GM12878 (cell line): ENCODE results near the gene TMEM128. TPM values are rescaled to one million over a fixed set of nuclear protein-coding genes. Genes with fewer than 3 reads are reported as not detected.

Experiments
- ATAC-seq: fragments of 200-7000 bp; cut with Tn5 transposase; 3 replicates; pipeline ENCODE4 v1.9.1; 2020; ENCODE audit warnings: mild to moderate bottlenecking, moderate library complexity
- BruUV-seq: library from RNA; stranded (reverse); fragments of 400-500 nt; replicated peaks from 2 replicates; lab custom pipeline; 2021; lab: Mats Ljungman, UMichigan
- CTCF ChIA-PET: fragments of 300-600 bp; sonication (Branson Sonifier 250); formaldehyde crosslinking; extraction: SDS; loops from one replicate; lab custom pipeline; 2021; ENCODE audit warnings: inconsistent platforms; lab: Yijun Ruan, JAX
- POLR2A ChIA-PET: fragments of 350-600 bp; formaldehyde crosslinking; extraction: SDS; loops from one replicate; lab custom pipeline; 2021; ENCODE audit warnings: inconsistent platforms; lab: Charles Lee
- RAD21 ChIA-PET: fragments of 300-600 bp; sonication (Branson Sonifier 250); formaldehyde crosslinking; loops from one replicate; lab custom pipeline; 2023; ENCODE audit warnings: antibody characterized with exemption; ENCODE audit not compliant: unreplicated experiment; lab: Charles Lee
- SMC1A ChIA-PET: fragments of 300-600 bp; sonication (Branson Sonifier 250); formaldehyde crosslinking; loops from one replicate; lab custom pipeline; 2023; ENCODE audit not compliant: unreplicated experiment, uncharacterized antibody; lab: Charles Lee
- DNase-seq: peaks from one replicate; pipeline ENCODE4 v3.0.0-alpha.2; 2011; ENCODE audit warnings: low read depth, low spot score
- FAIRE-seq: peaks from 3 replicates; lab custom pipeline; 2011; peaks lifted over from hg19 to GRCh38; lab: Jason Lieb, UNC
- H2AFZ ChIP-seq: 2 replicates; pipeline ENCODE4 v1.6.0; 2011; ENCODE audit warnings: low read depth, low read length, control low read depth; ENCODE audit not compliant: control insufficient read depth
- H3K27ac ChIP-seq: 2 replicates; pipeline ENCODE4 v1.5.1; 2011; ENCODE audit warnings: control low read depth; ENCODE audit not compliant: control insufficient read depth, insufficient read depth
- H3K27me3 ChIP-seq, 2 experiments: replicated peaks in 1 of 2; 2 replicates each; pipeline versions ENCODE4 v1.6.0 to v1.6.1; 2011; ENCODE audit warnings: low read length in 1 of 2; ENCODE audit not compliant: control insufficient read depth in 2 of 2, insufficient read depth in 2 of 2
- H3K36me3 ChIP-seq, 2 experiments: 2 replicates each; pipeline ENCODE4 v1.5.1; 2011; ENCODE audit warnings: low read length in 1 of 2; ENCODE audit not compliant: control insufficient read depth in 2 of 2, insufficient read depth in 2 of 2
- H3K4me1 ChIP-seq: 2 replicates; pipeline ENCODE4 v1.6.1; 2011; ENCODE audit warnings: mild to moderate bottlenecking, low read length, moderate library complexity, mixed read lengths; ENCODE audit not compliant: control insufficient read depth, insufficient read depth
- H3K4me2 ChIP-seq: 2 replicates; pipeline ENCODE4 v1.6.0; 2011; ENCODE audit warnings: control low read depth; ENCODE audit not compliant: control insufficient read depth, insufficient read depth
- H3K4me3 ChIP-seq: fragments of 200-600 bp; sonication (generic); 2 replicates; pipeline ENCODE4 v1.5.1; 2016
- H3K79me2 ChIP-seq: 2 replicates; pipeline ENCODE4 v1.6.0; 2011; ENCODE audit warnings: low read length; ENCODE audit not compliant: control insufficient read depth, insufficient read depth
- H3K9ac ChIP-seq: 2 replicates; pipeline ENCODE4 v1.8.0; 2011; ENCODE audit warnings: low read length, control low read depth, mixed read lengths; ENCODE audit not compliant: control insufficient read depth, insufficient read depth
- H3K9me3 ChIP-seq: replicated peaks from 3 replicates; pipeline ENCODE4 v1.5.1; 2011; ENCODE audit warnings: mild to moderate bottlenecking, low read length; ENCODE audit not compliant: control insufficient read depth, insufficient read depth
- H4K20me1 ChIP-seq: 2 replicates; pipeline ENCODE4 v1.6.0; 2011; ENCODE audit not compliant: control insufficient read depth, insufficient read depth
- BCL11A ChIP-seq: IDR thresholded peaks from 2 replicates; pipeline ENCODE4 v1.6.1; 2011; ENCODE audit warnings: low read depth, low read length
- CBX3 ChIP-seq: fragments of 200-600 bp; sonication (generic); IDR thresholded peaks from 2 replicates; pipeline ENCODE4 v1.6.1; 2016; ENCODE audit warnings: low read depth, borderline replicate concordance
- CHD4 ChIP-seq: fragments of 200-600 bp; sonication (generic); IDR thresholded peaks from 2 replicates; pipeline ENCODE4 v1.6.1; 2016; ENCODE audit warnings: mild to moderate bottlenecking
- FOS ChIP-seq: IDR thresholded peaks from 3 replicates; pipeline ENCODE4 v1.6.1; 2011; ENCODE audit warnings: borderline replicate concordance; ENCODE audit not compliant: insufficient read length; ENCODE audit errors: extremely low read depth
- GABPA ChIP-seq: IDR thresholded peaks from 2 replicates; pipeline ENCODE4 v1.6.1; 2014; ENCODE audit warnings: antibody characterized with exemption, low read depth, mild to moderate bottlenecking, inconsistent platforms
- MTA2 ChIP-seq: fragments of 450-650 bp; IDR thresholded peaks from 2 replicates; pipeline ENCODE4 v1.6.1; 2016; ENCODE audit warnings: low read depth, mild to moderate bottlenecking, moderate library complexity
- MXI1 ChIP-seq: fragments of 150-350 bp; IDR thresholded peaks from 2 replicates; pipeline ENCODE4 v1.6.1; 2011; ENCODE audit warnings: low read depth, mild to moderate bottlenecking, inconsistent platforms, low read length, improper control_type of control experiment
- NFYB ChIP-seq: IDR thresholded peaks from 2 replicates; pipeline ENCODE4 v1.6.1; 2011; ENCODE audit warnings: low read depth, mild to moderate bottlenecking, low read length, improper control_type of control experiment, moderate library complexity; ENCODE audit not compliant: insufficient read depth
- NR2F1 ChIP-seq: fragments of 450-650 bp; conservative IDR thresholded peaks from 2 replicates; pipeline ENCODE4 v1.6.1; 2017; ENCODE audit warnings: mild to moderate bottlenecking
- NRF1 ChIP-seq: conservative IDR thresholded peaks from 2 replicates; pipeline ENCODE4 v1.6.1; 2011; ENCODE audit warnings: mild to moderate bottlenecking, low read depth, low read length, improper control_type of control experiment
- SIX5 ChIP-seq: IDR thresholded peaks from 2 replicates; pipeline ENCODE4 v1.6.1; 2011; ENCODE audit warnings: mild to moderate bottlenecking, low read depth, low read length, moderate library complexity; ENCODE audit not compliant: severe bottlenecking
- SUZ12 ChIP-seq: fragments of 200-600 bp; sonication (generic); IDR thresholded peaks from one replicate; pipeline ENCODE4 v1.6.1; 2018; ENCODE audit warnings: antibody characterized with exemption, mild to moderate bottlenecking; ENCODE audit not compliant: unreplicated experiment
- WGBS: methylation state at CpG from one replicate; pipeline ENCODE4 v1.1.6; 2016; ENCODE audit warnings: low lambda C conversion rate; ENCODE audit not compliant: insufficient replicate concordance, insufficient coverage; ENCODE audit errors: missing lambda C conversion rate; 5-methylcytosine and 5-hydroxymethylcytosine counted together
- in situ Hi-C: fragments of 300-500 bp; cut with MboI; formaldehyde crosslinking; loops from 9 replicates; pipeline ENCODE4 v1.14.3; 2018; ENCODE audit warnings: mixed read lengths
- intact Hi-C: fragments of 100-400 bp; cut with micrococcal nuclease; formaldehyde crosslinking; loops from one replicate; pipeline ENCODE4 v1.14.2; 2022; ENCODE audit not compliant: unreplicated experiment
- polyA plus RNA-seq, 11 experiments: library from polyadenylated mRNA; depleted of rRNA in 4 of 11; unstranded in 6 of 11; stranded (reverse) in 5 of 11; fragments of >200 nt; fragmentation: Nextera tagmentation in 4 of 11; fragmentation: Illumina TruSeq in 1 of 11; extraction: Ambion mirVana in 4 of 11; extraction: Trizol in 1 of 11; gene quantifications; 1 replicate in 1 of 11; 2 replicates in 10 of 11; pipeline versions ENCODE4 v1.2.1 to v1.2.3, GENCODE V29; 2011 to 2016; ENCODE audit warnings: inconsistent platforms in 2 of 11, missing spikeins in 2 of 11, low read depth in 1 of 11
- total RNA-seq, 4 experiments: library from RNA; depleted of rRNA in 3 of 4; stranded (reverse); fragments of >200 nt in 3 of 4; fragmentation: Illumina TruSeq in 1 of 4; extraction: Trizol in 1 of 4; gene quantifications; 2 replicates each; pipeline versions ENCODE4 v1.2.1 to v1.2.3, GENCODE V29; 2013 to 2021
- TF ChIP-seq, protein P1 (sequence below): fragments of 450-650 bp; IDR thresholded peaks from 2 replicates; pipeline ENCODE4 v1.6.1; 2018; ENCODE audit warnings: mild to moderate bottlenecking, low read depth, moderate library complexity; ENCODE audit not compliant: partially characterized antibody
- TF ChIP-seq, protein P2 (sequence below): fragments of 450-650 bp; IDR thresholded peaks from 2 replicates; pipeline ENCODE4 v1.6.1; 2017; ENCODE audit warnings: low read depth, mild to moderate bottlenecking, moderate library complexity
- TF ChIP-seq, protein P3 (sequence below): IDR thresholded peaks from 2 replicates; pipeline ENCODE4 v1.6.1; 2011; ENCODE audit warnings: low read depth, low read length, improper control_type of control experiment, borderline replicate concordance
- TF ChIP-seq, protein P4 (sequence below): fragments of 450-650 bp; IDR thresholded peaks from 2 replicates; pipeline ENCODE4 v1.6.1; 2016; ENCODE audit warnings: mild to moderate bottlenecking, moderate library complexity, borderline replicate concordance

Gene TMEM128
- total and polyA plus RNA-seq, 10 of the 15 experiments (the other 5 are each of a cell fraction or from before 2014, with no cell fraction given), result 9.3 to 44.2 (median 18.9) TPM

GRCh38 chr4:4217113-4217512, 30.9 kb downstream of the TMEM128 start:
- no peaks in the 10 kb centered on the region for H3K36me3 ChIP-seq
- BruUV-seq, result no TSS peak
- H4K20me1 ChIP-seq, result no peaks in the 10 kb centered on the region
- ChIA-PET POLR2A (no interaction called here), SMC1A (no interaction called here), CTCF (no interaction called here), RAD21 (no interaction called here)
- ATAC-seq (no peak), FAIRE-seq (no peak), DNase-seq (no peak)
- H3K27ac ChIP-seq, result no peak overlapping the region
- no peak overlapping the region for H3K4me2 ChIP-seq
- no peaks in the 10 kb centered on the region for H3K27me3 ChIP-seq
- no peak overlapping the region for H3K9ac ChIP-seq
- H3K79me2 ChIP-seq, result no peaks in the 10 kb centered on the region
- in situ Hi-C loops (no loop called here), intact Hi-C loops (no loop called here)
- no peak overlapping the region for H2AFZ ChIP-seq
- H3K4me3 ChIP-seq, result no peak overlapping the region
- WGBS, result 55% methylated on average over 5 of the region's 5 CpGs
- H3K4me1 ChIP-seq, result no peaks in the 10 kb centered on the region
- no peaks in the 10 kb centered on the region for H3K9me3 ChIP-seq
- no peak for TF ChIP-seq MXI1
- TF ChIP-seq NRF1, result no peak
- no peak for TF ChIP-seq NR2F1
- TF ChIP-seq BCL11A, result no peak
- no peak for TF ChIP-seq SUZ12
- TF ChIP-seq, protein P1, sequence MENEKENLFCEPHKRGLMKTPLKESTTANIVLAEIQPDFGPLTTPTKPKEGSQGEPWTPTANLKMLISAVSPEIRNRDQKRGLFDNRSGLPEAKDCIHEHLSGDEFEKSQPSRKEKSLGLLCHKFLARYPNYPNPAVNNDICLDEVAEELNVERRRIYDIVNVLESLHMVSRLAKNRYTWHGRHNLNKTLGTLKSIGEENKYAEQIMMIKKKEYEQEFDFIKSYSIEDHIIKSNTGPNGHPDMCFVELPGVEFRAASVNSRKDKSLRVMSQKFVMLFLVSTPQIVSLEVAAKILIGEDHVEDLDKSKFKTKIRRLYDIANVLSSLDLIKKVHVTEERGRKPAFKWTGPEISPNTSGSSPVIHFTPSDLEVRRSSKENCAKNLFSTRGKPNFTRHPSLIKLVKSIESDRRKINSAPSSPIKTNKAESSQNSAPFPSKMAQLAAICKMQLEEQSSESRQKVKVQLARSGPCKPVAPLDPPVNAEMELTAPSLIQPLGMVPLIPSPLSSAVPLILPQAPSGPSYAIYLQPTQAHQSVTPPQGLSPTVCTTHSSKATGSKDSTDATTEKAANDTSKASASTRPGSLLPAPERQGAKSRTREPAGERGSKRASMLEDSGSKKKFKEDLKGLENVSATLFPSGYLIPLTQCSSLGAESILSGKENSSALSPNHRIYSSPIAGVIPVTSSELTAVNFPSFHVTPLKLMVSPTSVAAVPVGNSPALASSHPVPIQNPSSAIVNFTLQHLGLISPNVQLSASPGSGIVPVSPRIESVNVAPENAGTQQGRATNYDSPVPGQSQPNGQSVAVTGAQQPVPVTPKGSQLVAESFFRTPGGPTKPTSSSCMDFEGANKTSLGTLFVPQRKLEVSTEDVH, result no peak
- TF ChIP-seq NFYB, result no peak
- no peak for TF ChIP-seq CHD4
- TF ChIP-seq CBX3, result no peak
- TF ChIP-seq GABPA, result no peak
- TF ChIP-seq SIX5, result no peak
- TF ChIP-seq MTA2, result no peak
- TF ChIP-seq FOS, result no peak
- TF ChIP-seq, protein P2, sequence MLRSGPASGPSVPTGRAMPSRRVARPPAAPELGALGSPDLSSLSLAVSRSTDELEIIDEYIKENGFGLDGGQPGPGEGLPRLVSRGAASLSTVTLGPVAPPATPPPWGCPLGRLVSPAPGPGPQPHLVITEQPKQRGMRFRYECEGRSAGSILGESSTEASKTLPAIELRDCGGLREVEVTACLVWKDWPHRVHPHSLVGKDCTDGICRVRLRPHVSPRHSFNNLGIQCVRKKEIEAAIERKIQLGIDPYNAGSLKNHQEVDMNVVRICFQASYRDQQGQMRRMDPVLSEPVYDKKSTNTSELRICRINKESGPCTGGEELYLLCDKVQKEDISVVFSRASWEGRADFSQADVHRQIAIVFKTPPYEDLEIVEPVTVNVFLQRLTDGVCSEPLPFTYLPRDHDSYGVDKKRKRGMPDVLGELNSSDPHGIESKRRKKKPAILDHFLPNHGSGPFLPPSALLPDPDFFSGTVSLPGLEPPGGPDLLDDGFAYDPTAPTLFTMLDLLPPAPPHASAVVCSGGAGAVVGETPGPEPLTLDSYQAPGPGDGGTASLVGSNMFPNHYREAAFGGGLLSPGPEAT, result no peak
- TF ChIP-seq, protein P3, sequence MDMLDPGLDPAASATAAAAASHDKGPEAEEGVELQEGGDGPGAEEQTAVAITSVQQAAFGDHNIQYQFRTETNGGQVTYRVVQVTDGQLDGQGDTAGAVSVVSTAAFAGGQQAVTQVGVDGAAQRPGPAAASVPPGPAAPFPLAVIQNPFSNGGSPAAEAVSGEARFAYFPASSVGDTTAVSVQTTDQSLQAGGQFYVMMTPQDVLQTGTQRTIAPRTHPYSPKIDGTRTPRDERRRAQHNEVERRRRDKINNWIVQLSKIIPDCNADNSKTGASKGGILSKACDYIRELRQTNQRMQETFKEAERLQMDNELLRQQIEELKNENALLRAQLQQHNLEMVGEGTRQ, result no peak
- TF ChIP-seq, protein P4, sequence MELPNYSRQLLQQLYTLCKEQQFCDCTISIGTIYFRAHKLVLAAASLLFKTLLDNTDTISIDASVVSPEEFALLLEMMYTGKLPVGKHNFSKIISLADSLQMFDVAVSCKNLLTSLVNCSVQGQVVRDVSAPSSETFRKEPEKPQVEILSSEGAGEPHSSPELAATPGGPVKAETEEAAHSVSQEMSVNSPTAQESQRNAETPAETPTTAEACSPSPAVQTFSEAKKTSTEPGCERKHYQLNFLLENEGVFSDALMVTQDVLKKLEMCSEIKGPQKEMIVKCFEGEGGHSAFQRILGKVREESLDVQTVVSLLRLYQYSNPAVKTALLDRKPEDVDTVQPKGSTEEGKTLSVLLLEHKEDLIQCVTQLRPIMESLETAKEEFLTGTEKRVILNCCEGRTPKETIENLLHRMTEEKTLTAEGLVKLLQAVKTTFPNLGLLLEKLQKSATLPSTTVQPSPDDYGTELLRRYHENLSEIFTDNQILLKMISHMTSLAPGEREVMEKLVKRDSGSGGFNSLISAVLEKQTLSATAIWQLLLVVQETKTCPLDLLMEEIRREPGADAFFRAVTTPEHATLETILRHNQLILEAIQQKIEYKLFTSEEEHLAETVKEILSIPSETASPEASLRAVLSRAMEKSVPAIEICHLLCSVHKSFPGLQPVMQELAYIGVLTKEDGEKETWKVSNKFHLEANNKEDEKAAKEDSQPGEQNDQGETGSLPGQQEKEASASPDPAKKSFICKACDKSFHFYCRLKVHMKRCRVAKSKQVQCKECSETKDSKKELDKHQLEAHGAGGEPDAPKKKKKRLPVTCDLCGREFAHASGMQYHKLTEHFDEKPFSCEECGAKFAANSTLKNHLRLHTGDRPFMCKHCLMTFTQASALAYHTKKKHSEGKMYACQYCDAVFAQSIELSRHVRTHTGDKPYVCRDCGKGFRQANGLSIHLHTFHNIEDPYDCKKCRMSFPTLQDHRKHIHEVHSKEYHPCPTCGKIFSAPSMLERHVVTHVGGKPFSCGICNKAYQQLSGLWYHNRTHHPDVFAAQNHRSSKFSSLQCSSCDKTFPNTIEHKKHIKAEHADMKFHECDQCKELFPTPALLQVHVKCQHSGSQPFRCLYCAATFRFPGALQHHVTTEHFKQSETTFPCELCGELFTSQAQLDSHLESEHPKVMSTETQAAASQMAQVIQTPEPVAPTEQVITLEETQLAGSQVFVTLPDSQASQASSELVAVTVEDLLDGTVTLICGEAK, result no peak
